GM18867 (cell line): Measurements from ENCODE around the gene SDC3.

Source experiments
- ATAC-seq: cut with Tn5 transposase; IDR thresholded peaks from one replicate; pipeline ENCODE4 v1.9.1; 2021; ENCODE audit warnings: mild to moderate bottlenecking, moderate library complexity; ENCODE audit not compliant: unreplicated experiment

The SDC3 gene

GRCh38 chr1:30855686-30856259, 52.8 kb downstream of the SDC3 start:
- ATAC-seq = no peak

GRCh38 chr1:30853350-30853749, 55.2 kb downstream of the SDC3 start:
- ATAC-seq = no peak

DNA sequence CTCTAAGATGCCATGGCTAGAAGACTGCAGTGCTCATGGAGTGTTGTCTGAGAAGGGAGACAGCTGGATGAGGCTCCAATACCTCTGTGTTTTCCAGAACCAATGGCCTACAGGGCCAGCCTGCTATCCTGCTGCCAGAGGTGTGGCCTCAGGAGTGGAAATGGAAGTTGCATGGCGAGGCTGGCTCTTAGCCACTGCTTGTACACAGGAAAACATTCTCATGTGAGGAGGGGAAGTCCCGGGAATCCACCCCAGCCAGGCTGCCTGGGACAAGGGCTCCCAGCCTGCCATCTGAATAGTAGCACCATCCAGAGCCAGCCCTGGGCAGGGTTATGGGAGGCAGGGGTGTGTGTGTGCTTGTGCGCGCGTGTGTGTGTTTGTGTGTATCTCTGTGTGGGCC, 56.5 kb downstream of the SDC3 start:
- ATAC-seq = no peak

GRCh38 chr1:30851286-30851685, 57.3 kb downstream of the SDC3 start:
- no peak for ATAC-seq

- no peak for ATAC-seq
These were observed 58.0 kb downstream of the SDC3 start for GRCh38 chr1:30850607-30851006.

- no peak for ATAC-seq
These were observed 60.4 kb downstream of the SDC3 start for GRCh38 chr1:30848130-30848529.

GRCh38 chr1:30847358-30847972, 61.1 kb downstream of the SDC3 start:
- no peak for ATAC-seq

GRCh38 chr1:30846587-30846986, 62.0 kb downstream of the SDC3 start:
- ATAC-seq = no peak

DNA sequence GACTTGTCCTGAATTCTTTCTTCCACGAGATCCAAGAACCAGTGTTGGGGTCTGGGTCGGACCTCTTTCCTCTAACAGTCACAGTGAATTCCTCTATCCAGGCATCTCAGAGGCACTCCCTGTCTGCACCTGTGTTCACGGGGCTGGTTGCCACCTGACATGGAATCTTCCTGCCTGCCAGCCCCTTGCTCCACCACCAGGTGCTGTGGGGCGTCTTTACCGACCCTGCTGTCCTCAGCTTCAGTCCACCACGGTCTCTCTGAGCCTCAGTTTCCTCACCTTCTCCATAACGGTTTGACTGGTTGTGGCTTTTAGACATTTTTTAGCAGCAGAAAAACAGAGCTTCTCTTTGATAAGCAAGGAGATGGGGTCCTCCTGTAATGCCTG, 62.7 kb downstream of the SDC3 start:
- ATAC-seq = no peak

DNA sequence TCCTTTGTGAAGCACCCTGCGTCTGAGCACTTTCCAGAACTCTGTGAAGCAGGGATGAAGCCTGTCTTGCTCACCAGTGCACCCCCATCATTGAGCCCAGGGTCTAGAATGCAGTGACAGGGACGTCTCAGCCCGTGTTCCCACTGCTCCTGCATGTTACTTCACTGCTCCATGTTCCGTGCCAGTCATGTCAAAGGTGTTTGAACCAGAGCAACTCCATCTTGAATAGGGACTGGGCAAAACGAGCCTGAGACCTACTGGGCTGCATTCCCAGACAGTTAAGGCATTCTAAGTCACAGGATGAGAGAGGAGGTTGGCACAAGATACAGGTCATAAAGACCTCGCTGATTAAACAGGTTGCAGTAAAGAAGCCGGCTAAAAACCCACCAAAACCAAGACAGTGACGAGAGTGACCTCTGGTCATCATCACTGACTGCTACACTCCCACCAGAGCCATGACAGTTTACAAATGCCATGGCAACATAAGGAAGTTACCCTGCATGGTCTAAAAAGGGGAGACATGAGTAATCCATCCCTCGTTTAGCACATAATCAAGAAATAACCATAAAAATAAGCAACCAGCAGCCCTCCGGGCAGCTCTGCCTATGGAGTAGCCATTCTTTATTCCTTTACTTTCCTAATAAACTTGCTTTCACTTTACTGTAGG, 63.2 kb downstream of the SDC3 start:
- no peak for ATAC-seq

GRCh38 chr1:30844631-30845030, 63.9 kb downstream of the SDC3 start:
- no peak for ATAC-seq

GRCh38 chr1:30842697-30843354, 65.7 kb downstream of the SDC3 start:
- ATAC-seq = no peak

DNA sequence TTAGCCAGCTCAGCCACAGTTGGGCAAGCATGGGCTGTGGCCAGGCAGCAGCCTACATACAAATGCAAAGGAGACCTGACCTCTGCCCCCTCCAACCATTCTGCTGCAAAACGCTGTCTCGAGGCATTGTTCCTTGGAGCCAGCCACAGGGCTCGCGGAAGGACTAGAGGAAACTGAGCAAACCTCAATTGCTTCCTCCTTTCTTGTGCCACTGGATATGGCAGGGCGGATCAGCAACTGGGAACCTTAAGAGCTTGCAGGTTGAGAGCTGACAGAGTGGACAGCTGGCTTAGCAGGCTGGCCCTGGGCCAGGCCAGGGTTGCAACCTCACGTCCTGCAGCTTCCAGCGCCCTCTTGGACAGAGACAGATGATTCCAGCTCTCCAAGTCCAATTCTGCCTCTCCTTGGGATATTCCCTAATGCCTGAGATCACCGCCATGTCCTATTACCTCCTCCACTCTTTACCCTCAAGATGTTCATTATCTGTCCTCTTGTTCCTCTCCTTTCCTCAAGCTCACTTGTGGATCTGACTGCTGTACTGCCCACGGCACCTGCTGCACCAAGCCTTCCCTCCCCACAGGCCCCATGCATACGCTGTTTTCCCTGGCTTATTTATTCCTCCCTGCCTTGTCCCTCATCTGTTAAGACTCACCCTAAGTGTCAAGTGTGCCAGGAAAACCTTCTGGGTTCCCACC, 67.5 kb downstream of the SDC3 start:
- no peak for ATAC-seq

DNA sequence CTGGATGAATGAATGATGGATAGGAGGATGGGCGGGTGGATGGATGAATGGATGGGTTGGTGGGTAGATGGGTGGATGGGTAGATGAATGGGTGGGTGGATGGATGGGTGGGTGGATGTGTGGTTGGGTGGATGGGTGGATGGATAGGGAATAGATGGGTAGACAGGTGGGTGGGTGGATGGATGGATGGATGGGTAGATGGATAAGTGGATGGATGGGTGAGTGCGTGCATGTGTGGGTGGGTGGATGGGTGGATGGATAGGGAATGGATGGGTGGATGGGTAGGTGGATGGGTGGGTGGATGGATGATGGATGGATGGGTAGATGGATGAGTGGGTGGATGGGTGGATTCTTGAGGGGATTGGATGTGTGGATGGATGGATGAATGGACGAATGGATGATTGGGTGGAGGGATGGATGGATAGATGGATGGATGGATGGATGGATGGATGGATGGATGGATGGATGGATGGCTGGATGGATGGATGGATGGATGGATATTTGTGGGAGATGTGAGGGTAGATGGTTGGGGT, 68.7 kb downstream of the SDC3 start:
- ATAC-seq = no peak

GRCh38 chr1:30838996-30839395, 69.6 kb downstream of the SDC3 start:
- ATAC-seq = no peak

- no peak for ATAC-seq
These were observed 70.9 kb downstream of the SDC3 start for GRCh38 chr1:30837653-30838052.

DNA sequence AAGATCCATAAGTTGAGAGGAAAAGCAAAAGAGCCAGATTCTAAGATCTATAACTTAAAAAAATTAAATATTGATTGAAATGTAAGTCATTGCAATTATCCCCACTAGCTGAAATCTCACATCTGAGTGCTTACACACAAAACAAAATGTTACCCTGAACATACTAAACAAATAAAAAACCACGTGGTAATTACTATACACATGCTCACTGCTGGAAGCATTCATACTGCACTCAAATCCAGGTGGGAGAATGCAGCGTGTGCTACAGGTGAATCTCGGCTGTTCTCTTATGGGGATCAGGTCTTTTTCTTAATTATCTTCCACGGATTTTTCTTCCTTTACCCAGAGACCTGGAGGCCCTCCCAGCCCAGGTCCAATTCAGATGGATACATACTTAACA, 74.3 kb downstream of the SDC3 start:
- no peak for ATAC-seq

DNA sequence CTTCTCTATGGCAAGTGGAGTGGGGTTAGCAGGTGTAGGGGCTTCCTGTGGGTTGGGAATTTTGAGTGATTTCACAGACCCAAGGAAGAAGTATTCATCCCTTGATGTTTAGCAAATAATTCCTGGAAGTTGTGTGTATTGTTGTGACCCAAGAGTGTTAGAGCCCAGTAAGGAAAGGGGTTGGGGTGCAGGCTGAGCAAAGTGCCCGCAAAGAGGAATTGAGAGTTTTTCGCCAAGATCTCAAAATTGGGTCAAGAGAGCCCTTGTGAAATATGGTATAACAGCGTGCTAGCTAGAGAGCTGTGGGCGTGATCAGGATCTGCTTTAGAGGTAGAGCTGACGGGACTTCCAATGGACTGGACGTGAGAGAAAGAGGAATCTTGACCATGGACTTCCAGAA, 78.0 kb downstream of the SDC3 start:
- ATAC-seq = no peak

- no peak for ATAC-seq
These were observed 78.7 kb downstream of the SDC3 start for GRCh38 chr1:30829889-30830288.

GRCh38 chr1:30824736-30825429, 83.7 kb downstream of the SDC3 start:
- ATAC-seq = no peak
